ENCODE measurements around the gene DUSP22.

DNA sequence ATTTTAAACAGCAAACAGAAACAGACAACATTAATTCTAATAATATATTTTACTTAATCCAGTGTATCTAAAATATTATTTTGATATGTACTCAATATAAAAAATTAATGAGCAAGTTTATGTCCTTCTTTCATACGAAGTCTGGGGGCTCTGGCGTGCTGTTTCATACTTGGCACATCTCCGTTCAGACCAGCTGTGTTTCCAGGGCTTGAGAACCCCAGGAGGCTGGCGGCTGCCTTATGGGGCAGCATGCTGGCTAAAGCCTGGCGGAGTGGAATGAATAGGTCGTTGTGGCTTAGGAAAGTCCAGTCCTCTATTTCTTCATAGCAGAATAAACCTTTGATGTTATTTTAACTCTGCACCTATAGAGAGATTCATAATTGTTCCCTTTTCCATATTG, 43.3 kb downstream of the DUSP22 start:
- no peak for TF ChIP-seq CTCF (IDR thresholded peaks at IDR 0.05)
- no peak for TF ChIP-seq EZH2 (IDR thresholded peaks at IDR 0.05)
- no peak for TF ChIP-seq EZH2phosphoT487 (IDR thresholded peaks at IDR 0.05)
